ENCODE data around the gene ANKRD42.

- TF ChIP-seq CTCF (conservative IDR thresholded peaks at IDR 0.05) = no peak
- TF ChIP-seq ZFX (IDR thresholded peaks at IDR 0.05) = no peak
Observed at GRCh38 chr11:83205608-83206185, 12.2 kb downstream of the ANKRD42 start.
